Left lobe of liver (tissue), 2 donors: ENCODE results near the gene COPE. TPM values are rescaled to one million over a fixed set of nuclear protein-coding genes. Genes with fewer than 3 reads are reported as not detected.

ENCODE experiments used
- ATAC-seq: fragments of 200-7000 bp; cut with Tn5 transposase; one replicate; pipeline ENCODE4 v1.9.1; 2020; ENCODE audit warnings: mild to moderate bottlenecking, moderate library complexity
- DNase-seq: peaks from one replicate; pipeline ENCODE4 v3.0.0-alpha.2; 2020; ENCODE audit warnings: low spot score
- total RNA-seq: library from RNA; stranded (reverse); gene quantifications from one replicate; pipeline ENCODE4 v1.2.1, GENCODE V29; 2021
- donor health status: DM: no; HTN: no; CAD: no; lungs with moderate emphysema.
- donor health status: DM: no; HTN: yes; CAD: no.

The COPE gene
- total RNA-seq, 1 donor from 2014 or later: 113 TPM

- DNase-seq (no peak), ATAC-seq (peak; percentile 4)
Measured at GRCh38 chr19:18896421-18896841, 22.8 kb downstream of the COPE start.

- DNase-seq: no peak
- ATAC-seq: no peak
Measured at GRCh38 chr19:18895824-18896341, 23.3 kb downstream of the COPE start, which contains the start of gene CERS1. Gene CERS1 (minus strand): TSS chr19:18896158. CDS start chr19:18896072, 86 bp downstream.

GRCh38 chr19:18895038-18895823 is 24.0 kb downstream of the COPE start:
- no peak for DNase-seq
- ATAC-seq: peak; percentile 44

- ATAC-seq: no peak
- no peak for DNase-seq
Measured at GRCh38 chr19:18894254-18895037, 24.7 kb downstream of the COPE start.

GRCh38 chr19:18893587-18894253 is 25.5 kb downstream of the COPE start:
- DNase-seq (no peak), ATAC-seq (no peak)

- ATAC-seq (no peak), DNase-seq (no peak)
Measured at GRCh38 chr19:18889949-18890745, 29.0 kb downstream of the COPE start.

GRCh38 chr19:18886972-18887371 is 32.2 kb downstream of the COPE start:
- no peak for DNase-seq
- no peak for ATAC-seq

- DNase-seq (no peak), ATAC-seq (no peak)
Measured at GRCh38 chr19:18883526-18884304, 35.5 kb downstream of the COPE start.

- ATAC-seq: no peak
- no peak for DNase-seq
Measured at GRCh38 chr19:18881491-18881890, 37.7 kb downstream of the COPE start.

GRCh38 chr19:18879579-18880373 is 39.4 kb downstream of the COPE start:
- ATAC-seq (peak; percentile 27), DNase-seq (no peak)

GRCh38 chr19:18878858-18879578 is 40.2 kb downstream of the COPE start:
- DNase-seq: no peak
- ATAC-seq: no peak

- DNase-seq (no peak), ATAC-seq (peak; percentile 25)
Measured at GRCh38 chr19:18878058-18878797, 41.0 kb downstream of the COPE start.

- DNase-seq (no peak), ATAC-seq (no peak)
Measured at GRCh38 chr19:18876865-18877264, 42.3 kb downstream of the COPE start.

- DNase-seq (no peak), ATAC-seq (no peak)
Measured at GRCh38 chr19:18875726-18876125, 43.5 kb downstream of the COPE start.

GRCh38 chr19:18871543-18871942 is 47.6 kb downstream of the COPE start:
- ATAC-seq (no peak), DNase-seq (no peak)

GRCh38 chr19:18870531-18871172 is 48.5 kb downstream of the COPE start:
- DNase-seq: no peak
- no peak for ATAC-seq
